ENCODE results near the gene EIF4A3.
"Not testable (repeated sequence)": the region's sequence is repeated elsewhere in the genome, so short reads cannot be mapped to it uniquely, and the experiment has no call there.

Gene EIF4A3

DNA sequence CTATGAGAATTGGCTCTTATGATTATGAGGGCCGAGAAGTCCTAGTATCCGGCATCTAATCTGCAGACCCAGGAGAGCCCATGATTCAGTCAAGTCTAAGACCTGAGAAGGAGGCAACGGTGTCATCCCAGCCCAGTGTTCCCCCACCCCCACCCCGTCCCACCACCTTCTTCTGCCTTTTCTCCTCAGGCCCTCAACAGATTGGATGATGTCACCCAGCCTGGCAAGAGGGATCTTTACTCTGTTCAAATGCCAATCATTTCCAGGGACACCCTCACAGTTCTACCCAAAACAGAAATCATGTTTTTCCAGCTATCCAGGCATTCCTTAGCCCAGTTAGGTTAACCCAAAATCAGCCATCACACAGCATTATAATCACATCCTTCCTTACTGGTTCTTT lies 55.6 kb downstream of the EIF4A3 start (continued):
- TF ChIP-seq ZFP30 (CRISPR knock-in tag; IDR thresholded peaks at IDR 0.05): no peak
- TF ChIP-seq ESRRG (CRISPR knock-in tag; IDR thresholded peaks at IDR 0.05): no peak
- no peak for TF ChIP-seq TCF4 (CRISPR knock-in tag; IDR thresholded peaks at IDR 0.05; ENCODE audit: borderline replicate concordance)
- TF ChIP-seq ZC3H10 (CRISPR knock-in tag; IDR thresholded peaks at IDR 0.05): no peak
- TF ChIP-seq, protein P1, sequence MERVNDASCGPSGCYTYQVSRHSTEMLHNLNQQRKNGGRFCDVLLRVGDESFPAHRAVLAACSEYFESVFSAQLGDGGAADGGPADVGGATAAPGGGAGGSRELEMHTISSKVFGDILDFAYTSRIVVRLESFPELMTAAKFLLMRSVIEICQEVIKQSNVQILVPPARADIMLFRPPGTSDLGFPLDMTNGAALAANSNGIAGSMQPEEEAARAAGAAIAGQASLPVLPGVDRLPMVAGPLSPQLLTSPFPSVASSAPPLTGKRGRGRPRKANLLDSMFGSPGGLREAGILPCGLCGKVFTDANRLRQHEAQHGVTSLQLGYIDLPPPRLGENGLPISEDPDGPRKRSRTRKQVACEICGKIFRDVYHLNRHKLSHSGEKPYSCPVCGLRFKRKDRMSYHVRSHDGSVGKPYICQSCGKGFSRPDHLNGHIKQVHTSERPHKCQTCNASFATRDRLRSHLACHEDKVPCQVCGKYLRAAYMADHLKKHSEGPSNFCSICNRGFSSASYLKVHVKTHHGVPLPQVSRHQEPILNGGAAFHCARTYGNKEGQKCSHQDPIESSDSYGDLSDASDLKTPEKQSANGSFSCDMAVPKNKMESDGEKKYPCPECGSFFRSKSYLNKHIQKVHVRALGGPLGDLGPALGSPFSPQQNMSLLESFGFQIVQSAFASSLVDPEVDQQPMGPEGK (CRISPR knock-in tag; IDR thresholded peaks at IDR 0.05; ENCODE audit: borderline replicate concordance): no peak
- no peak for TF ChIP-seq SNAI2 (CRISPR knock-in tag; IDR thresholded peaks at IDR 0.05)
- no peak for TF ChIP-seq GLIS3 (CRISPR knock-in tag; IDR thresholded peaks at IDR 0.05)
- no peak for TF ChIP-seq RARB (CRISPR knock-in tag; IDR thresholded peaks at IDR 0.05)
- TF ChIP-seq PPARA (CRISPR knock-in tag; IDR thresholded peaks at IDR 0.05; ENCODE audit: borderline replicate concordance): no peak

DNA sequence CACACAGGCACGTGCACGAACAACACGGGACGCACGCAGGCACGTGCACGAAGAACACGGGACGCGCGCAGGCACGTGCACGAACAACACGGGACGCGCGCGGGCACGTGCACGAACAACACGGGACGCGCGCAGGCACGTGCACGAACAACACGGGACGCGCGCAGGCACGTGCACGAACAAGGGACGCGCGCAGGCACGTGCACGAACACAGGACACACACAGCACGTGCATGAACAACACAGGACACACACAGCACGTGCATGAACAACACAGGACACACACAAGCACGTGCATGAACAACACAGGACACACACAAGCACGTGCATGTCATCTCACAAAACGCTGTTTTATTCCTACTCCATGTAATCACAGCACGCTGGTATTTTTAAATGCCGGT lies 56.8 kb downstream of the EIF4A3 start:
- not testable (repeated sequence) for ATAC-seq

DNA sequence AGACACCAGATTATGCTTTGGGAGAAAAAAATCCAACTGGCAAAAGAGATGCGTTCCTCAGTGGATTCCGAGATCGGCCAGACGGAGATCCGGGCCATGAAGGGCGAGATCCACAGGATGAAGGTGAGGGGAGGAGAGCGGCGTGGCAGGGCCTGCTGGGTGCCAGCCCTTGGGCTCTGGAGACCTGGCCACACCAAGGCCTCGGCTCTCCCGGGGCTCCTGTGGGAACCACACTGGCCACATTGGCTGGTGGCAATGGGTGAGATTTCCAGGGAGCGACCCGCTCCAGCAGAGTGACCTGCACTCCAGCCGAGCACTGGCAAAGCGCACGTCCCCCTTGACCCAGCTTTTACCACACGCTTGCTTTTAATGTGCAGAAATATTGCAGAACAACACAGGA lies 57.2 kb downstream of the EIF4A3 start:
- TF ChIP-seq, protein P2, sequence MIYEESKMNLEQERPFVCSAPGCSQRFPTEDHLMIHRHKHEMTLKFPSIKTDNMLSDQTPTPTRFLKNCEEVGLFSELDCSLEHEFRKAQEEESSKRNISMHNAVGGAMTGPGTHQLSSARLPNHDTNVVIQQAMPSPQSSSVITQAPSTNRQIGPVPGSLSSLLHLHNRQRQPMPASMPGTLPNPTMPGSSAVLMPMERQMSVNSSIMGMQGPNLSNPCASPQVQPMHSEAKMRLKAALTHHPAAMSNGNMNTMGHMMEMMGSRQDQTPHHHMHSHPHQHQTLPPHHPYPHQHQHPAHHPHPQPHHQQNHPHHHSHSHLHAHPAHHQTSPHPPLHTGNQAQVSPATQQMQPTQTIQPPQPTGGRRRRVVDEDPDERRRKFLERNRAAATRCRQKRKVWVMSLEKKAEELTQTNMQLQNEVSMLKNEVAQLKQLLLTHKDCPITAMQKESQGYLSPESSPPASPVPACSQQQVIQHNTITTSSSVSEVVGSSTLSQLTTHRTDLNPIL (CRISPR knock-in tag; IDR thresholded peaks at IDR 0.05; ENCODE audit: low read depth): no peak
- TF ChIP-seq RARB (CRISPR knock-in tag; IDR thresholded peaks at IDR 0.05) (no peak), ISL1 (CRISPR knock-in tag; IDR thresholded peaks at IDR 0.05) (no peak), TOX (CRISPR knock-in tag; IDR thresholded peaks at IDR 0.05; ENCODE audit: borderline replicate concordance) (no peak), ZFP30 (CRISPR knock-in tag; IDR thresholded peaks at IDR 0.05) (no peak), ZNF8 (CRISPR knock-in tag; IDR thresholded peaks at IDR 0.05) (no peak), TCF4 (CRISPR knock-in tag; IDR thresholded peaks at IDR 0.05; ENCODE audit: borderline replicate concordance) (no peak), PPARA (CRISPR knock-in tag; IDR thresholded peaks at IDR 0.05; ENCODE audit: borderline replicate concordance) (no peak), BACH2 (CRISPR knock-in tag; IDR thresholded peaks at IDR 0.05; ENCODE audit: borderline replicate concordance) (no peak), CSDC2 (CRISPR knock-in tag; IDR thresholded peaks at IDR 0.05) (no peak), OSR1 (CRISPR knock-in tag; IDR thresholded peaks at IDR 0.05) (no peak), ARNTL (CRISPR knock-in tag; IDR thresholded peaks at IDR 0.05; ENCODE audit: borderline replicate concordance, low read depth) (no peak), ESRRG (CRISPR knock-in tag; IDR thresholded peaks at IDR 0.05) (no peak), ZNF565 (CRISPR knock-in tag; conservative IDR thresholded peaks at IDR 0.05; ENCODE audit: low read depth) (no peak), GLIS3 (CRISPR knock-in tag; IDR thresholded peaks at IDR 0.05) (no peak)
- TF ChIP-seq, protein P3, sequence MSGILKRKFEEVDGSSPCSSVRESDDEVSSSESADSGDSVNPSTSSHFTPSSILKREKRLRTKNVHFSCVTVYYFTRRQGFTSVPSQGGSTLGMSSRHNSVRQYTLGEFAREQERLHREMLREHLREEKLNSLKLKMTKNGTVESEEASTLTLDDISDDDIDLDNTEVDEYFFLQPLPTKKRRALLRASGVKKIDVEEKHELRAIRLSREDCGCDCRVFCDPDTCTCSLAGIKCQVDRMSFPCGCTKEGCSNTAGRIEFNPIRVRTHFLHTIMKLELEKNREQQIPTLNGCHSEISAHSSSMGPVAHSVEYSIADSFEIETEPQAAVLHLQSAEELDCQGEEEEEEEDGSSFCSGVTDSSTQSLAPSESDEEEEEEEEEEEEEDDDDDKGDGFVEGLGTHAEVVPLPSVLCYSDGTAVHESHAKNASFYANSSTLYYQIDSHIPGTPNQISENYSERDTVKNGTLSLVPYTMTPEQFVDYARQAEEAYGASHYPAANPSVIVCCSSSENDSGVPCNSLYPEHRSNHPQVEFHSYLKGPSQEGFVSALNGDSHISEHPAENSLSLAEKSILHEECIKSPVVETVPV (CRISPR knock-in tag; IDR thresholded peaks at IDR 0.05): no peak
- TF ChIP-seq, protein P1 (CRISPR knock-in tag; IDR thresholded peaks at IDR 0.05; ENCODE audit: borderline replicate concordance): no peak
- TF ChIP-seq, protein P4, sequence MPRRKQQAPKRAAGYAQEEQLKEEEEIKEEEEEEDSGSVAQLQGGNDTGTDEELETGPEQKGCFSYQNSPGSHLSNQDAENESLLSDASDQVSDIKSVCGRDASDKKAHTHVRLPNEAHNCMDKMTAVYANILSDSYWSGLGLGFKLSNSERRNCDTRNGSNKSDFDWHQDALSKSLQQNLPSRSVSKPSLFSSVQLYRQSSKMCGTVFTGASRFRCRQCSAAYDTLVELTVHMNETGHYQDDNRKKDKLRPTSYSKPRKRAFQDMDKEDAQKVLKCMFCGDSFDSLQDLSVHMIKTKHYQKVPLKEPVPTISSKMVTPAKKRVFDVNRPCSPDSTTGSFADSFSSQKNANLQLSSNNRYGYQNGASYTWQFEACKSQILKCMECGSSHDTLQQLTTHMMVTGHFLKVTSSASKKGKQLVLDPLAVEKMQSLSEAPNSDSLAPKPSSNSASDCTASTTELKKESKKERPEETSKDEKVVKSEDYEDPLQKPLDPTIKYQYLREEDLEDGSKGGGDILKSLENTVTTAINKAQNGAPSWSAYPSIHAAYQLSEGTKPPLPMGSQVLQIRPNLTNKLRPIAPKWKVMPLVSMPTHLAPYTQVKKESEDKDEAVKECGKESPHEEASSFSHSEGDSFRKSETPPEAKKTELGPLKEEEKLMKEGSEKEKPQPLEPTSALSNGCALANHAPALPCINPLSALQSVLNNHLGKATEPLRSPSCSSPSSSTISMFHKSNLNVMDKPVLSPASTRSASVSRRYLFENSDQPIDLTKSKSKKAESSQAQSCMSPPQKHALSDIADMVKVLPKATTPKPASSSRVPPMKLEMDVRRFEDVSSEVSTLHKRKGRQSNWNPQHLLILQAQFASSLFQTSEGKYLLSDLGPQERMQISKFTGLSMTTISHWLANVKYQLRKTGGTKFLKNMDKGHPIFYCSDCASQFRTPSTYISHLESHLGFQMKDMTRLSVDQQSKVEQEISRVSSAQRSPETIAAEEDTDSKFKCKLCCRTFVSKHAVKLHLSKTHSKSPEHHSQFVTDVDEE (CRISPR knock-in tag; IDR thresholded peaks at IDR 0.05): no peak
- TF ChIP-seq, protein P5, sequence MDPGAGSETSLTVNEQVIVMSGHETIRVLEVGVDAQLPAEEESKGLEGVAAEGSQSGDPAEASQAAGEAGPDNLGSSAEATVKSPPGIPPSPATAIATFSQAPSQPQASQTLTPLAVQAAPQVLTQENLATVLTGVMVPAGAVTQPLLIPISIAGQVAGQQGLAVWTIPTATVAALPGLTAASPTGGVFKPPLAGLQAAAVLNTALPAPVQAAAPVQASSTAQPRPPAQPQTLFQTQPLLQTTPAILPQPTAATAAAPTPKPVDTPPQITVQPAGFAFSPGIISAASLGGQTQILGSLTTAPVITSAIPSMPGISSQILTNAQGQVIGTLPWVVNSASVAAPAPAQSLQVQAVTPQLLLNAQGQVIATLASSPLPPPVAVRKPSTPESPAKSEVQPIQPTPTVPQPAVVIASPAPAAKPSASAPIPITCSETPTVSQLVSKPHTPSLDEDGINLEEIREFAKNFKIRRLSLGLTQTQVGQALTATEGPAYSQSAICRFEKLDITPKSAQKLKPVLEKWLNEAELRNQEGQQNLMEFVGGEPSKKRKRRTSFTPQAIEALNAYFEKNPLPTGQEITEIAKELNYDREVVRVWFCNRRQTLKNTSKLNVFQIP (CRISPR knock-in tag; IDR thresholded peaks at IDR 0.05; ENCODE audit: borderline replicate concordance, low read depth): no peak
- no peak for ATAC-seq

All from SK-N-SH treated with all-trans-retinoic acid at 6 μM for 48 hours (cell line).